HG03025 (cell line): ENCODE data around the gene NT5E.
A peak's percentile ranks its signal among the peaks of the same experiment; 100 is the strongest.

Source experiments
- ATAC-seq: cut with Tn5 transposase; IDR thresholded peaks from one replicate; pipeline ENCODE4 v1.9.1; 2021; ENCODE audit warnings: mild to moderate bottlenecking, moderate library complexity; ENCODE audit not compliant: unreplicated experiment, low FRiP score

Gene NT5E

DNA sequence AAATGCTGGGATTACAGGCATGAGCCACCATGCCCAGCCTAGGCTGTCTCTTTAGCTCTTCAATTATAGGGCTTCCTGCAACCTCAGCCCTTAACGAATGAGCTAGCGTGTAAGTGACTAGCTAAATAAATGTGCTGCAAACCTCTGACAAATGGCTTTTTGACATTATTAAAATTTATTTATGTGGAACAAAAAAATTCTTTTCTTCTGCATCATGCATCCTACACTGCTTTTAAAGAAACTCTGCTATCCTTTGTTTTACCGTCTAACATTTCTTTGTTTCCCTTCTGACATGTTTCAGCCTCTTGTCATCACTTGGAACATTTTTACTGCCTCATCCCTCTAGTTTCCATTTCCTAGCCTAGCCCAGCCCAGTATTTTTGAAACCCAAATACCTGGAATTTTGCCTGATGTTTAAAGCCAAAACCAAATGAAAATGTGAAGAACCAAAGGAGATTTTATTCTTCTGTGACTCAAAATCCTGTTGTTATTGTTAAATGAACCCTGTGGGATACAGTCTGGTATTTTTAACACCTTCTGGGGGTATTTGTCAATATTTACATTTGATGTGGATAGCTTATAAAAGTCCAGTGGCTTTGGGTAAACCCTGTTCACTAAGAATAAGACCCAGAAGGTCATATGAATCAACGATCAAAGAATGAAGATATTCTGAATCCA lies 9.5 kb downstream of the NT5E start:
- ATAC-seq, result no peak

DNA sequence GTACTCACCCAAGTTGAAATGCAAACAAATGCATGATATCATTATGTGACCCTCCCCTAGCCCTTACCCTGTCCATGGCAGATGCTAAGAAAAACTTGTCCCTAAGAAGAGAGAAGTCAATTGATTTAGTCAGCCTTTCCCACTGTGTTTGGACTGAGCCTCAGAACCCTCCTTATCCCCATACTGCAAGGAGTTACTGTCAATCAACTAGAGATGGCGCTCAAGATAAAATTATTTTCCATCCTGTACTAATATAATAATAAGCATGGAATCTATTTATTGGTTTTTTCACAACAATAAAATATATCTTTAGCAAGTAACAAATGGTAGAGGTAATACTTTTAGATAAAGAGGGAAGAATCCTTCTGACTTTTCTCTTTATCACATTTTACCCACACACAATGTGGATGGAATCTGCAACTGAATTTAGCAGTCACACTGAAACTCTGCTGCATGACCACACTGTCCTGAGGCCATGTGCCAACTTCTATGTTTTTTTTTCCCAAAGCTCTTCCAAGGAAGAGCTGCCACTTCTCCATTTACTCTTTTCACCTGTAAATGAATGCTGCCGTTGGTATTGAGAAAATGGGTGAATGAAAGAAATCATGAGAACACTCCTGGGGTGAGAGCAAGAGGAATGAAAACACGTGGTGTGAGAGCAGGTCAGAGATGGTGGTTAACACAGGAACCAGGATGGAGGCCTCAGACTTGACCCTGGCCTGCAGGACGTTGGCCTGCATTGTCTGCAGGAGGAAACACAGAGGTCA lies 10.5 kb downstream of the NT5E start:
- no peak for ATAC-seq

DNA sequence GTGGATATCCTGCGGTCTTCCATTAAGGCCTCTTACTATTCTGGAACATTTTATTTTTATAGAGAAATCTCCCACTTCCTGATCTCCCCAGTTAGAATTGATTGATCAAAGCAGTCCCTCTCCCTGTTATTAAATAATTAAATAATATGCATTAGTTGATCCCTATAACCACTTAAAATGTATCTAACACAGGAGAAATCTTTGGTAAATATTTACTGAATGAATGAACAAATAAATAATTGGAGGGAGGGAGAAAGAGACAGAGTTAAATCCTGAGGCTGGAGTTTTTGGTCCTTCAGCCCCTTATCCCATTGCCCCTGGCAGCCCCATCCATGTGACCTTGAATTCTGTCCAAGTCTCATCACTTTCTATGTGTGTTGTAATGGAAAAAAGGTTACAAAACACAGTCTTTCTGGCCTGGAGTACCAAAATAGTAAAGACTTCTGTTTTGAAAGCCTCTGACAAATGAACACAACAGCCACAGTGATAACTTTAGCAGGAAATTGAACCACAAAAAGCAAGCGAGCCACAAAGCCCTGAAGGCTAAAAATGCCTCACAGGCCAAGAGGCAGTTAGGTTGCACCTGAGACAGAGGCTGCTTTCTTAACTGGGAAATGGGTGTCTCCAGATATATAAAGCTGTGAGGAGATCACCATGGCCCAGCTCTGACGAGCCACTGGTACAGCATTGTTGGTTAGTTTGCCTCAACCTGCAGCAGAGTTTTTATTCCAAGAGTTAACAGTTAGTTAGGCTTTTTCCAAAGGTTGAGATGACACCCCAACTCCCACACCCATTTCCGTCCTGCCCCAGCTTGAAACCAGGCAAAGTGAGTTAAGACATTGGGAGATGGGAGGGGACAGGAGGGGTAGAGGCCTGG lies 11.3 kb downstream of the NT5E start:
- ATAC-seq, result peak; percentile 86

DNA sequence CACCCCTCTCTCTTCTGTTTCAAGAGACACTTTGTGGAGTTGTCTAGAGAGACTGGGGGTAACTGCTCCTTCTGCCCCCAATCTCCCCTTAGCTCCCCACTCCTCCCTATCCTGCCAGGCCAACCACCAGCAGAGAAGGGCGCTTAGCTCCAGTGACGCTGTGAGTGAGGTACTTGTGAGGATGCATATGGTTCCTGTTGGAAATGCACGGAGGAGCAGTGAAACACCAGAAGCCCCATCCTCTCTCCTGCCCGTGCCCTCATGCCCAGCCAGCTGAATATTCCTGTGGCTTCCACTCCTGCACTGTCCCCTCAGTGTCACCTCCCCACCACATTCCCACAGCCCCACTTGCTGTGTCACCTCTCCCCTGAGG lies 11.9 kb downstream of the NT5E start:
- ATAC-seq, result peak; percentile 1

DNA sequence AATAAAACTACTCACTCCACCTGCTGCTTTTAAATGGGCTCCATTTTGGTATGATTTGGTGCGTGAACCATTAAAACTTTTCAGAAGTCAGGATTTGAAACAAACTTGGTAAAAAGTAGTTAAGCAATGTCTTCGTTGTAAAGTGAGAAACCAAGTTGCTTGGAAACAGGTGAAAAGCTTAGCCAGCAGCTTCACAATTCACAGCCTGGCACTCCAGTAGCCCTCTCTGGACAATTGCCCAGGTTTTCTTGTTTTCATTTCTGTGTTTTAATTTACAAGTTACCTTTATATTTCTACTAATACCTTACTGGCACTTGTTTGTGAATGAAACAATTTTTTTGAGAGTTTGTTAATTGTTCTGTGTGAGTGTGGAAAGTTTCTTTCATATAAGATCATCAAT lies 12.8 kb downstream of the NT5E start:
- ATAC-seq, result no peak

DNA sequence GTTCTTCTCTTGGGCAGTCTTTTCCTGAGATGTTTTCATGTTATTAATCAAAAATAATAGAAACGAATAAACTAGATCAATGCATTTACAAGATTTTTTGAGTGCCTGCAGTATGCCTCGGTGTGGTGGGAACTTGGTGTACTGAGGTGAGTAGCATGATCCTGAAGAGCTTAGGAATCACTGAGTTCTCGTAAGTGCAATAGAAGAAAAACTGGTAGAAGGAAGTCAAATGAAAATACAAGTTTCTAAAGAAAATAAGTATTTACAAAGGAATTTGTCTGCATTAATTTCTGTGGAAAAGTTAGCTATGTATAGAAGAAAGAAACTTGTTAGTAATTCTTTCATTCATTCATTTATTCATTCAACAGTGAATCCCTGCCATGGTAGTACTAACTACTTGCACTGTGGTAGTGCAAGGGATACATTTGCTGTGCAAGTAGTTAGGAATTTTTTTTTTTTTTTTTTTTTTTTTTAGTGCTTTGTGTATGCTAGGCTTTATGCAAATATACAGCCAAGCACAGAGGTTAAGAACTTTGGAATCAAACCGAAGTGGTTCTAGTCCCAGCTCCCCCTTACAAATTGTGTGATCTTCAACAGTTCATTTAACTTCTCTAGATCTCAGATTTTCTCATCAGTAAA lies 13.9 kb downstream of the NT5E start:
- ATAC-seq, result no peak

DNA sequence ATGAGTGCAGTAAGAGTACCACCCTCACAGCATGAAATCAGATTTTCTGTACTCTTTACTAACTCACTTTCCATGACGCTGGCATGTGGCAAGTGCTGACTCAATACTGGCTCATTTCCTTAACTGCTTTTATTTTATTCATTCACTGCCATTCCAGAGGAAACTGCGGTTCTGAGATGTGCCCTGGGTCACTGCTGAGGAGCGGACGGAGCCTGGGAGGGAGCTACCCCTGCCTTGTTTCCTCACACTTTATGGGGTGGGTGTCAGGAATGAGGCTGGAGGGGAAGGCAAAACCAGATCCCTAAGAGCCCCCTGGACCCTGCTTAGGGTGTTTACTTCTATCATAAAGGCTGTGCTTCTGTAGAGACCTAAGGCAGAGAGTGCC lies 14.4 kb downstream of the NT5E start:
- no peak for ATAC-seq

DNA sequence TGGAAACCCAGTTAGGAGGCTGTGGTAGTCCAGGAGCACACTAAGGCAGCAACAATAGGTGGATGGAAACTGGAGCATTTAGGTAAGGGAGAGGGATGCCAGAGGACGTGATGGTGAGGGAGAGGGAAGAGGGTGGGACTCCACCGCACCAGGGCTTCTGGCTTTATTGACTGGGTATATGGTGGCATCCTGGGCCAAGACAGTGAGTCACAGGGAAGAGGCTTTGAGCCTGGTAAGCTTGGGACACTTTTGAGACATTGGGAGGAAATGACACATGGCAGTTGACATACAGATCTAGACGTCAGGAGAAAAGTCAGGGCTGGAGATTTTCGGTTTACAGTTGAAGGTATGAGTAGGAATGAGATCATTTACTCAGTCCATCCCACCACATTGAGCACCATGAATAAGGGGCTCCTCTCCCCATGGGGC lies 14.9 kb downstream of the NT5E start:
- no peak for ATAC-seq

DNA sequence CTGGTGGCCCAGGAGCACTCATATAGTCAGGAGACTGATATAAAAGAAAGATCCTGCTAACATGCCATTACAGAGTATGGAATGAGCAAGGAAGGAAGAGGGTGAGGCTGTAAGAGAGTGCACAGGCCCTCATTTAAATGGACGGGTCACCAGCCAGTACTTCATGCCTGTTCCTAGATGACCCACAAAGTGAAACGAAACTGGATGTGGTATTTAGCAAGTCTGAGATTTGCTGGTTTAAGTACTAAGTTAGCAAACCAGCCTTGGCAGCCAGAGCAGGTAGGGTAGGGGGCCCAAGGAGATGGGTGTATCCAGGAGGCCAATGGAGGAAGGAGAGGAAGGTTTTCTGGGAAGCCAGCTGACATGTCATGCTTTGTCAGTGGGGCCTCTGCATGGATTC lies 15.9 kb downstream of the NT5E start:
- no peak for ATAC-seq

DNA sequence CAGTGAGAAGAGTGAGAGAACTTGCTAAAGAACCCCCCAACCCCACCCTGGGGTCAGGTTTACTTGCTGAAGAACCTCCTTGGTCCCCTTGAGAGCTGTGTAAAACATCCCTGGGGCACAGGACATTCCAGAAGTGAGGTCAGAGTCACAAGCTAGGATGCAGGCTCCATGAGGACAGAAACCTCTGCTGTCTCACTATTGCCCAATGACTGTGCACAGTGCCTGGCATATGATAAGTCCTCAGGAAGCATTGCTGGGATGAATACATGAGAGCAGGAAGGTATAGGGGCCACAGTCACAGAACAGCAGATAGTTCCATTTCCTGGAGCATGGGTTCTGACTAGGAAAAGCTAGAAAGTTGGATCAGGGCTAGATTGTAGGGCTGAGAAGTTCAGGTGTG lies 18.4 kb downstream of the NT5E start:
- ATAC-seq, result no peak

DNA sequence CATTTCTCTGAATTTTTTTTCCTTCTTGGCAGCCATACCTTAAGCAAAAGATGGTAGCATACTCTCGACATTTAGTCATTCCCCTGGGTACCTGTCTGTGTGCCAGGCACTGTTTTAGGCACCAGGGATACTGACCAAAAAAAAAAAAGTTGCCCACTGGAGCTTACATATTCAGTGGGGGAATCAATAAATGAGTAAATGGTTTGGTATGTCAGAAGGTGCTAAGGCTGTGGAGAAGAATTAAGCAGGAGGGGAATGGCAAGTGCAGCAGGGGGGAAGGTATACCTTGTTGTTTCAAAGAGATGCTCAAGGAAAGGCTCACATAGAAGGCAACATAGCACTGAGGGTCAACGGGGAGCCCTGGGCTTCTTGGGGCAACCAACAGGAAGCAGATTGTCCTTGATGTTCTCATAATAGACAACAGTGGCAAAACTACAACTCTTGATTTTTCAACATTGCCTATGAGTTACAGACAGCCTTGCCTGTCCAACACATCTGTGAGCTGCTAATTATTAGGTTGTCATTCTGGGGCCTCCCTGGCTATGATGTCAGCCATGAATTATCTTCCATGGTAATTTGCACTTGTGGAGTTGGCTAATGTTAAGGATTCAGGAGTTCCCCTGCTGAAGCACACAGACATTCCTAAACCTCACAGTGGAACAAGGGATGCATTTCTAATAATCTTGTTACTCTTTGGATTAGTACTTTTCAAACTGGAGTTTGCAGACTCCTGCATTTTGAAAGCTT lies 19.6 kb downstream of the NT5E start:
- no peak for ATAC-seq

DNA sequence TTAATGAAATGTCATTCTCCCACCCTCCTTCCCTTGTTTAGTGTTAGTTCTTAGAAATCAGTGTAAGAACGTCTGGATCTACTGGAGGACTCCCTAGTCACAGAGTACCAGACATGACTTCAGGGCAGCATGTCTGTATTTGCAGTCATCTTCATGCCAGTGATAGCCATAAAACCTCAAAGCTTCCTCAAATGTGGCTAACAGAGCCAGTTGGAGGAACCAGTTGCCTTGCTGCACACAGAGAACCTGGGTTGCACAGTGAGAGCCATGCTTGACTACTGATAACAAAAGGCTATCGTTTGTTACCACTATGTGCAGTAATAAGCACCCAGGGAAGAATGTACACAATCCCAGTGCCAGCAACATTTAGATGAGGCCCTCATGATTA lies 20.1 kb downstream of the NT5E start:
- ATAC-seq, result no peak

DNA sequence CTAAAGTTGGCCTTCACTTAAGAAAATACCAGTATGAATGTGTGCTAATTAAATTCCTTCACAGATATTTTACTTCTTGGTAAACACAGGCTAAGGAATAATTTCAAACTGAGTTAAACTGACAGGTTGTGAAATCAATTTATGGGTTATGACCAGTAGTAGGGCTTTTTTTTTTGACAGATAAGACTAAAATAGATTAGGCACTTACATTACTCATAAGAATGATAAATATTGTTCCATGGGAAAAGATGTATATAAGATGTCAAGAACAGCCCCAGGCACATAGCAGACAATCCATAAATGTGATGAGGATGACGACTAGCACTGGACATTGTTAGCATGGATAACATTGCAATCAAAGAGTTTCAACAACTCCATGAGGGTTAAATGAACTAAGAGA lies 22.9 kb downstream of the NT5E start:
- ATAC-seq, result no peak

DNA sequence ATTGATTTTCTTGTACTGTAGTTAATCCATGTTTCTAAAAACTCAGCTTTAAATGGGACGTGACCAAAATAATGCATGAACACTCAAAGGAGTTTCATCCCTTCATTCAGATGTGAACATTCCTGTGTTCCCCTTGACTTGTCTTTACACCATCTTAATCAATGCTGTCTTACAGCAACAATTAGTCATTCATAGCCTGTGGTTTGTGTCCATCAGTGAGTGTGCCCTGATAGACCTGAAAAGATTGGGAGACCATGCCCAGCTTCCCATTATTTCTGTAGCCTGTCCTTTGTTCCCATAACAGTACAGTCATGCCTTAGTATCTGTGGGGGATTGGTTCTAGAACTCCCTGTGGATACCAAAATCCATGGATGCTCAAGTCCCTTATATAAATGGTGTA lies 23.9 kb downstream of the NT5E start:
- ATAC-seq, result no peak

DNA sequence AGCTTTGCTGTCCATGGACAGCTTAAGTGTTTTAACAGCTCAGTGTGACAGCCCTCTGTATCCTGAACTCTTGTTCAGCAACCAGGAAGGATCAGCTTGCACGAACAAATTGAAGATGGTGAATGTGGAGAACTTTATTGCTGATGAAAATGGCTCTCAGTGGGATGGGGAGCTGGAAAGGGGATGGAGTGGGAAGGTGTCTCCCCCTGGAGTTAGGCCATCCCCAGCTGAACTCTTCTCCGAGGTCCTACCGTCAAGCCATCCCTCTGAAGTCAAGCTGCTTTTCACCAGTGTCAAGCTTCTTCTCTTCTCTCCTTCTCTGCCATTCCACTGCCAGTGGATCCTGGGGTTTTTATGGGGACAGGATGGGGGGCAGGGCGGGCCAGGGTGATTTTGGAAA lies 26.6 kb downstream of the NT5E start:
- ATAC-seq, result no peak

DNA sequence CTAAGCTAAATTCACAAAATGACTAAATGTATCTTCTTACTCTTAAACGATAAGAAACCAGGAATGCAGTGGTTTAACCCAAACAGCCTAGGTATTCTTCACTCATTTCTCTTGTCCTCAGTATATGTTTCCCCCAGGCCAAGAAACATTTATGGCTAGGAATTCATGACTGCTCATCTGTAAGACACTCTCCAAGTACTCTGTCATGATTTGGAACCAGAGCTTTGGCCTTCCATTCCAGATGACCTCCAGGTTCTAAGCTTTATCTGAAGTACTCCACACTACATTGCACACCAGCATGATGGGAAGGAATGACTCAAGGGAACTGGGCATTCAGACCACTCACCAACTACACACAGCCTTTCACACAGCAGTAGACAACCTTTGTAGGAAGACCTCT lies 29.3 kb downstream of the NT5E start:
- no peak for ATAC-seq

DNA sequence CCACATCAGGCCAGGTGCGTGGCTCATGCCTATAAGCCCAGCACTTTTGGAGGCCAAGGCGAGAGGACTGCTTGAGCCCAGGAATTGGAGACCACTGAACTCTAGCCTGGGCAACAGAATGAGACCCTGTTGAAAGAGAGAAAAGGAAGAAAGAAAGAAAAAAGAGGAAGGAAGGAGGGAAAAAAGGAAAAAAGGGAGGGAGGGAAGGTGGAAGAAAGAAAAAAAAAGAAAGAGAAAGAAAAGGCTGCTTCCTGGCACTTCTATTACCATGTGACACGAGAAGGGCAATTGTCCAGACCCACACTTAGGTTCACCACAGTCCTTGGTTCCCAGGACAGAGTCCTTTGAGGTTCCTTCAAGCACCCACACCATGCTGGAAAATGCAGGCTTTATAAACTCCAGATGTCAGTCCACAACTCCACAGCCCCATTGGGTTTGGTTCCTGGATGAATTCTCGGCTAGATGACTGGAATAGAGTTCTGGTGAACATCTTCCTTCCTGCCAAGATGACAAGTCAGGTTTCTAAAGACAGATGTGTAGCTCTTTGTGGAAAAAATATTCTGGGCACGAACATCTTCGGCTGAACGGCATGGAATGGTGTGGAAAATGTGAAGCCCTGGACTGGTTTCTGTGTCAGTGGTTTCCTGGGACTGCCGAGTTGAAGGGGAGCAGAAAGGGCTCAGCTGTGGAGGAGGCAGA lies 32.5 kb downstream of the NT5E start:
- no peak for ATAC-seq

DNA sequence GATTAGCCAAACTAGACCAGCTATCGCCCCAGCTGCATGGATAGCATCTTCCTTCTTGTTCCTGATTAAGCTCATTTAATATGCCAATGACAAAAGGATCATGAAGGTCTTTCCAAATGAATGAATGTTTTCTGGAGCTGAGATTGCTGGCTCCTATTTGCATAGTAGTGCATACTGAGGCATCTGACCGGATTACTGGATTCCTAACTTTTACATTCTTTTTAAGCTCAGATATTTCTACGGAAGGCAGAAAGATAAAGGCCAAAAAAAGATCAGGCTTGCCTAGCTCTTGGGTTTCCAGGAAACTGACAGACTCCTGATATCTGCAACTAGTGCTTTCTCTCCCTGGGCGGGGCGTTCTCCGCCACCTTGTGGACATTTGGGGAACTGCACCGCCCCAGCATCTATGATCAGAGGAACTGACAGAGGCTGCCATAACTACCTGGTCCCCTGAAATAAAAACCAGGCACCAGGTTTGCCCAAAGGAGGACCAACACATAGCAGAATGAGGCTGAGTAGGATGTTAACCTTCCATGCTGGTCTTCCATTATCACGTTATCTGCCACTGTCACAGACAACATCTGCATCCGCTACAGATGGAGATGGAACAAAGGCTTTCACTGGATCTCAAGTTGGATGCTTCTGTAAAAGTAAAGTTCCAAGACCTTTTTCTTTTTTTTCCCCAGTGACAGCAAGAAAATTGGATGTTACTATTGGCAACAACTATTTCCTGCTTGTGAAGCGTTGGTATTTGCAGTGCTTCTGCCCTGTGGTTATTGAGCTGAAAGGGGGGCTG lies 33.2 kb downstream of the NT5E start:
- peak; percentile 82 for ATAC-seq

DNA sequence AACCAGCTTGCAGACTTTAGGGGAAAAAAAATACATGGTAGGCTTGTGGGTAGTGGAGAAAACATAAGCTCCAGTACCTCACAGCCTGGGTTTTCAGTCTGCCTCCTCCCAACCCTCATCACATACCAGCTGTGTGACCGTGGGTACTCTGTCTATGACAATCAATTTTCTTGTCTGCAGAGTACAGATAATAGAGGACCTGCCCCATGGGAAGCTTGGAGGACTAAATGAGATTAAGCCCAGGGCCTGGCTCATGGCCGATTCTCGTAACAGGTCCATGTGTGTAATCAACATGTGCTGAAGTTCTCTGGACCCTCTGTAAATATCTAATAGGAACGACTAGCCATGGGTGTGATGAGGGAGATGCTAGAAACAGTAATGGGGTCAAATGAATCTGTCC lies 34.0 kb downstream of the NT5E start:
- no peak for ATAC-seq
